ENCODE measurements around the gene UBE2F.

DNA sequence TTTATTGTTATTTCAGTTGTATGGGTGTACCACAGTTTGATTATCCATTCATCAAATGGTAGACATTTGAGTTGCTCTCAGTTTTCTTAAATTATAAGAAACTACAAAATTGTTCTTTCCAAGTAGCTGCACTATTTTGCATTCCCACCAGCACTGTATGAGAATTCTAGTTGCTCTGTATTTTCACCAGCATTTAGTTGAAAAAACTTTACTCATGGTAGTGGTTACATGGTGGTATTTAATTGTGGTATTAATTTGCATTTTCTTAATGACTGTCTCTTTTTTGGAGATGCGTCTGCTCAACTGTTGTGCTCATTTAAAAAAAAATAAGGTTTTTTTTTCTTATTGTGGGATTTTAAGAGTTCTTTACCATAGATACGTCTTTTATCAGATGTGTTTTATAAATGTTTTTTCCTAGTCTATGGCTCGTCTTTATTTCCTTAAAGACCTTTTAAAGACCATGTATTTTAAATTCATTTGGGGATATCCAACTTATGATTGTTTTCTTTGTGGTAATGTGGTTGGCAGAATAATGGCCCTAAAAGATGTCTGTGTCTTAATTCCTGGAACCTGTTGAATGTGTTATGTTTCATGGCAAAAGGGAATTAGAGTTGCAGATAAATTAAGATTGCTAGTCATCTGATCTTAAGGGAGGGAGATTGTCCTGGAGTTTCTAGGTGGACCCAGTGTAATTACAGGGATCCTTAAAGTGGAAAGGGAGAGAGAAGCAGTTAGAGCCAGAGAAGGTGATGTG lies 37.4 kb downstream of the UBE2F start:
- TF ChIP-seq, protein P1, sequence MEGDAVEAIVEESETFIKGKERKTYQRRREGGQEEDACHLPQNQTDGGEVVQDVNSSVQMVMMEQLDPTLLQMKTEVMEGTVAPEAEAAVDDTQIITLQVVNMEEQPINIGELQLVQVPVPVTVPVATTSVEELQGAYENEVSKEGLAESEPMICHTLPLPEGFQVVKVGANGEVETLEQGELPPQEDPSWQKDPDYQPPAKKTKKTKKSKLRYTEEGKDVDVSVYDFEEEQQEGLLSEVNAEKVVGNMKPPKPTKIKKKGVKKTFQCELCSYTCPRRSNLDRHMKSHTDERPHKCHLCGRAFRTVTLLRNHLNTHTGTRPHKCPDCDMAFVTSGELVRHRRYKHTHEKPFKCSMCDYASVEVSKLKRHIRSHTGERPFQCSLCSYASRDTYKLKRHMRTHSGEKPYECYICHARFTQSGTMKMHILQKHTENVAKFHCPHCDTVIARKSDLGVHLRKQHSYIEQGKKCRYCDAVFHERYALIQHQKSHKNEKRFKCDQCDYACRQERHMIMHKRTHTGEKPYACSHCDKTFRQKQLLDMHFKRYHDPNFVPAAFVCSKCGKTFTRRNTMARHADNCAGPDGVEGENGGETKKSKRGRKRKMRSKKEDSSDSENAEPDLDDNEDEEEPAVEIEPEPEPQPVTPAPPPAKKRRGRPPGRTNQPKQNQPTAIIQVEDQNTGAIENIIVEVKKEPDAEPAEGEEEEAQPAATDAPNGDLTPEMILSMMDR (IDR thresholded peaks at IDR 0.05 in 8 of 11, conservative IDR thresholded peaks at IDR 0.05 in 3 of 11), result no peak
- no peak for TF ChIP-seq POLR2AphosphoS5 (IDR thresholded peaks at IDR 0.05)
